PFSK-1 (cell line): ENCODE measurements around the gene RTF1.

Experiments
- FOXP2 ChIP-seq: optimal IDR thresholded peaks from 2 replicates; pipeline ENCODE3; 2011; ENCODE audit warnings: borderline replicate concordance, control low read depth, inconsistent platforms; ENCODE audit not compliant: insufficient read depth; ENCODE audit errors: extremely low read length, extremely low read depth
- POLR2AphosphoS5 ChIP-seq: IDR thresholded peaks from 2 replicates; pipeline ENCODE4 v1.6.1; 2012; ENCODE audit warnings: low read depth, mild to moderate bottlenecking, control low read depth, low read length, moderate library complexity
- REST ChIP-seq, 2 experiments: IDR thresholded peaks; 2 replicates each; pipeline versions ENCODE4 v1.6.1 to v1.8.0; 2011 to 2012; ENCODE audit warnings: low read depth in 2 of 2, low read length in 2 of 2, control low read depth in 1 of 2, inconsistent platforms in 1 of 2, mild to moderate bottlenecking in 1 of 2, moderate library complexity in 1 of 2; ENCODE audit not compliant: insufficient read depth in 1 of 2
- SIN3A ChIP-seq: IDR thresholded peaks from 2 replicates; pipeline ENCODE4 v1.6.1; 2012; ENCODE audit warnings: mild to moderate bottlenecking, low read length, moderate library complexity, borderline replicate concordance; ENCODE audit not compliant: insufficient read depth
- TAF1 ChIP-seq: IDR thresholded peaks from 2 replicates; pipeline ENCODE4 v1.6.1; 2012; ENCODE audit warnings: low read length, control low read depth, borderline replicate concordance; ENCODE audit not compliant: insufficient read depth

RTF1 gene

GRCh38 chr15:41464889-41465580 lies 48.1 kb downstream of the RTF1 start:
- TF ChIP-seq FOXP2 (no peak), SIN3A (no peak), TAF1 (no peak), POLR2AphosphoS5 (no peak), REST (IDR thresholded peaks at IDR 0.05; ENCODE audit: insufficient read depth in 1 of 2, low read depth in 2 of 2, low read length in 2 of 2) (no peak)

- TF ChIP-seq SIN3A (no peak), POLR2AphosphoS5 (no peak), FOXP2 (no peak), TAF1 (no peak), REST (IDR thresholded peaks at IDR 0.05; ENCODE audit: insufficient read depth in 1 of 2, low read depth in 2 of 2, low read length in 2 of 2) (no peak)
Measured at GRCh38 chr15:41465822-41466421, 49.0 kb downstream of the RTF1 start.

GRCh38 chr15:41466711-41467110 lies 49.8 kb downstream of the RTF1 start:
- TF ChIP-seq SIN3A (no peak), REST (IDR thresholded peaks at IDR 0.05; ENCODE audit: insufficient read depth in 1 of 2, low read depth in 2 of 2, low read length in 2 of 2) (no peak), TAF1 (no peak), POLR2AphosphoS5 (no peak), FOXP2 (no peak)

- no peak for TF ChIP-seq TAF1
- no peak for TF ChIP-seq SIN3A
- no peak for TF ChIP-seq REST (IDR thresholded peaks at IDR 0.05; ENCODE audit: insufficient read depth in 1 of 2, low read depth in 2 of 2, low read length in 2 of 2)
- TF ChIP-seq POLR2AphosphoS5, result no peak
- TF ChIP-seq FOXP2, result no peak
Measured at GRCh38 chr15:41473418-41473817, 56.5 kb downstream of the RTF1 start.
